ENCODE results near the gene MARVELD1.

DNA sequence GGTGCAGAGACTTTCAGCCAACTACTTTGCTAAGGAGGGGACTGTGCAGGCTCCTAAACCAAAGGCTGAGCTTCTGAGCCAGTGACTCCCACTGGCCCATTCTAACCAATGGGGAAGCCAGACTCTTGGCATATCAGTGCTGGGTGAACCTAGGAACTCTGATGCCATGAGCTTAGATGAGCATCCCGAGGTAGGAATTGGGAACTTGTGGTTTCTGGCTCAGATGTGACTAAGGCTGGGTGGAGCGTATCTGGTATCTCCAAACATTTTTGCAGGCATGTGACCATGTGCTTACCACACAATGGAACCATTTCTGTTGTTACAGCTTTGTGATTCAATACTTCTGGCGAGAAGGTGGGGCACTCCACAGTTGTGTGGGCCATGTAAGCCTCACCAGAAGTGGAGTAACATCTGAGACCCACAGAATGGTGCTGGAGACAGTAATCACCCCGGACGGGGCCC lies 23.9 kb upstream of the MARVELD1 start:
- TF ChIP-seq, protein P1, sequence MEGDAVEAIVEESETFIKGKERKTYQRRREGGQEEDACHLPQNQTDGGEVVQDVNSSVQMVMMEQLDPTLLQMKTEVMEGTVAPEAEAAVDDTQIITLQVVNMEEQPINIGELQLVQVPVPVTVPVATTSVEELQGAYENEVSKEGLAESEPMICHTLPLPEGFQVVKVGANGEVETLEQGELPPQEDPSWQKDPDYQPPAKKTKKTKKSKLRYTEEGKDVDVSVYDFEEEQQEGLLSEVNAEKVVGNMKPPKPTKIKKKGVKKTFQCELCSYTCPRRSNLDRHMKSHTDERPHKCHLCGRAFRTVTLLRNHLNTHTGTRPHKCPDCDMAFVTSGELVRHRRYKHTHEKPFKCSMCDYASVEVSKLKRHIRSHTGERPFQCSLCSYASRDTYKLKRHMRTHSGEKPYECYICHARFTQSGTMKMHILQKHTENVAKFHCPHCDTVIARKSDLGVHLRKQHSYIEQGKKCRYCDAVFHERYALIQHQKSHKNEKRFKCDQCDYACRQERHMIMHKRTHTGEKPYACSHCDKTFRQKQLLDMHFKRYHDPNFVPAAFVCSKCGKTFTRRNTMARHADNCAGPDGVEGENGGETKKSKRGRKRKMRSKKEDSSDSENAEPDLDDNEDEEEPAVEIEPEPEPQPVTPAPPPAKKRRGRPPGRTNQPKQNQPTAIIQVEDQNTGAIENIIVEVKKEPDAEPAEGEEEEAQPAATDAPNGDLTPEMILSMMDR (IDR thresholded peaks at IDR 0.05) = no peak
- TF ChIP-seq POLR2AphosphoS5 (IDR thresholded peaks at IDR 0.05; ENCODE audit: low read depth, low read length) (no peak), TCF7L2 (IDR thresholded peaks at IDR 0.05; ENCODE audit: low read depth, low read length) (no peak), SIN3A (IDR thresholded peaks at IDR 0.05; ENCODE audit: borderline replicate concordance, insufficient read depth, low read depth, low read length) (no peak)
- TF ChIP-seq, protein P2, sequence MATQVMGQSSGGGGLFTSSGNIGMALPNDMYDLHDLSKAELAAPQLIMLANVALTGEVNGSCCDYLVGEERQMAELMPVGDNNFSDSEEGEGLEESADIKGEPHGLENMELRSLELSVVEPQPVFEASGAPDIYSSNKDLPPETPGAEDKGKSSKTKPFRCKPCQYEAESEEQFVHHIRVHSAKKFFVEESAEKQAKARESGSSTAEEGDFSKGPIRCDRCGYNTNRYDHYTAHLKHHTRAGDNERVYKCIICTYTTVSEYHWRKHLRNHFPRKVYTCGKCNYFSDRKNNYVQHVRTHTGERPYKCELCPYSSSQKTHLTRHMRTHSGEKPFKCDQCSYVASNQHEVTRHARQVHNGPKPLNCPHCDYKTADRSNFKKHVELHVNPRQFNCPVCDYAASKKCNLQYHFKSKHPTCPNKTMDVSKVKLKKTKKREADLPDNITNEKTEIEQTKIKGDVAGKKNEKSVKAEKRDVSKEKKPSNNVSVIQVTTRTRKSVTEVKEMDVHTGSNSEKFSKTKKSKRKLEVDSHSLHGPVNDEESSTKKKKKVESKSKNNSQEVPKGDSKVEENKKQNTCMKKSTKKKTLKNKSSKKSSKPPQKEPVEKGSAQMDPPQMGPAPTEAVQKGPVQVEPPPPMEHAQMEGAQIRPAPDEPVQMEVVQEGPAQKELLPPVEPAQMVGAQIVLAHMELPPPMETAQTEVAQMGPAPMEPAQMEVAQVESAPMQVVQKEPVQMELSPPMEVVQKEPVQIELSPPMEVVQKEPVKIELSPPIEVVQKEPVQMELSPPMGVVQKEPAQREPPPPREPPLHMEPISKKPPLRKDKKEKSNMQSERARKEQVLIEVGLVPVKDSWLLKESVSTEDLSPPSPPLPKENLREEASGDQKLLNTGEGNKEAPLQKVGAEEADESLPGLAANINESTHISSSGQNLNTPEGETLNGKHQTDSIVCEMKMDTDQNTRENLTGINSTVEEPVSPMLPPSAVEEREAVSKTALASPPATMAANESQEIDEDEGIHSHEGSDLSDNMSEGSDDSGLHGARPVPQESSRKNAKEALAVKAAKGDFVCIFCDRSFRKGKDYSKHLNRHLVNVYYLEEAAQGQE (IDR thresholded peaks at IDR 0.05; ENCODE audit: insufficient read depth in 1 of 2, low read depth in 2 of 2, low read length in 1 of 2) = no peak

Measured in Panc1 (cell line).